ENCODE measurements around the gene TRIM17.

The TRIM17 gene

GRCh38 chr1:228399531-228400236 is 17.0 kb downstream of the TRIM17 start:
- no peak for TF ChIP-seq USF1 (IDR thresholded peaks at IDR 0.05)
- no peak for TF ChIP-seq REST (IDR thresholded peaks at IDR 0.05; ENCODE audit: low read depth)
- no peak for TF ChIP-seq TCF12 (IDR thresholded peaks at IDR 0.05; ENCODE audit: low read depth)
- no peak for TF ChIP-seq YY1 (IDR thresholded peaks at IDR 0.05; ENCODE audit: low read depth)
- TF ChIP-seq EP300 (IDR thresholded peaks at IDR 0.05; ENCODE audit: borderline replicate concordance): no peak
- no peak for TF ChIP-seq CREB1 (IDR thresholded peaks at IDR 0.05; ENCODE audit: low read depth)
- no peak for TF ChIP-seq TEAD4 (IDR thresholded peaks at IDR 0.05)
- no peak for TF ChIP-seq FOXM1 (IDR thresholded peaks at IDR 0.05; ENCODE audit: borderline replicate concordance, low read depth)

- TF ChIP-seq YY1 (IDR thresholded peaks at IDR 0.05; ENCODE audit: low read depth): no peak
- no peak for TF ChIP-seq EP300 (IDR thresholded peaks at IDR 0.05; ENCODE audit: borderline replicate concordance)
- TF ChIP-seq USF1 (IDR thresholded peaks at IDR 0.05): no peak
- no peak for TF ChIP-seq MAX (IDR thresholded peaks at IDR 0.05)
- no peak for TF ChIP-seq CEBPB (IDR thresholded peaks at IDR 0.05)
These were observed 17.8 kb downstream of the TRIM17 start for GRCh38 chr1:228398741-228399461.

DNA sequence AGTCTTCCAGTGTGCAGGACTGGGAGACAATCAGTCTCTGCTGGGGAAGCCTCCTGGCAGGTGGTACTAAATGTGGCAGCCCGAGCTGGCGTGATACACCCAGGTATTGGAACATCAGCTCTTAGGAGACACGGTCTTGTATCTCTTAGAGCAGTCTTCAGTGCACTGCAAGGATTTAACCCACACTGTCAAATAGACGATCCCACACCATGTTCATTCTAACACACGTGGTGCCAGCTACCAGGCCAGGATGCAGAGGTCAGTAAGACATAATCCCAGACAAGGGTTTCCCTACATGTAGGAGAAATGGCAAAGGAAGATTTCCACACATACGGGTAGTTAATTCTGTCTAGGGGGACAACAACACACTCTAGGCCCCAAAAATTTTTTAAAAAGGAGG is 18.7 kb downstream of the TRIM17 start:
- TF ChIP-seq USF1 (IDR thresholded peaks at IDR 0.05) (no peak), NFIC (IDR thresholded peaks at IDR 0.05) (no peak), TAF1 (IDR thresholded peaks at IDR 0.05; ENCODE audit: low read depth) (no peak), TCF12 (IDR thresholded peaks at IDR 0.05; ENCODE audit: low read depth) (no peak), CEBPB (IDR thresholded peaks at IDR 0.05) (no peak), CREB1 (IDR thresholded peaks at IDR 0.05; ENCODE audit: low read depth) (no peak), EGR1 (IDR thresholded peaks at IDR 0.05) (no peak), TEAD4 (IDR thresholded peaks at IDR 0.05) (no peak), YY1 (IDR thresholded peaks at IDR 0.05; ENCODE audit: low read depth) (no peak), RAD21 (IDR thresholded peaks at IDR 0.05; ENCODE audit: low read depth) (no peak), MAX (IDR thresholded peaks at IDR 0.05) (no peak), EP300 (IDR thresholded peaks at IDR 0.05; ENCODE audit: borderline replicate concordance) (no peak), REST (IDR thresholded peaks at IDR 0.05; ENCODE audit: low read depth) (no peak), FOXM1 (IDR thresholded peaks at IDR 0.05; ENCODE audit: borderline replicate concordance, low read depth) (no peak), ZBTB7A (IDR thresholded peaks at IDR 0.05; ENCODE audit: low read depth) (no peak)

GRCh38 chr1:228396770-228397662 is 19.6 kb downstream of the TRIM17 start:
- TF ChIP-seq TAF1 (IDR thresholded peaks at IDR 0.05; ENCODE audit: low read depth) (no peak), REST (IDR thresholded peaks at IDR 0.05; ENCODE audit: low read depth) (no peak; the same call in 1 of the 2 replicates), FOXM1 (IDR thresholded peaks at IDR 0.05; ENCODE audit: borderline replicate concordance, low read depth) (no peak), NFIC (IDR thresholded peaks at IDR 0.05) (no peak), EP300 (IDR thresholded peaks at IDR 0.05; ENCODE audit: borderline replicate concordance) (no peak), YY1 (IDR thresholded peaks at IDR 0.05; ENCODE audit: low read depth) (no peak)
